Stomach (tissue), 9 donors: ENCODE measurements around the gene PLCG1. TPM values are rescaled to one million over a fixed set of nuclear protein-coding genes. Genes with fewer than 3 reads are reported as not detected.

Source experiments
- DNase-seq, 2 donors: peaks; one replicate each; pipeline versions ENCODE4 v3.0.0 to v3.0.0-alpha.2; 2013 to 2019
- H3K27ac ChIP-seq, 5 donors: fragments of 200-600 bp in 4 of 5; sonication (generic) in 4 of 5; one replicate each; pipeline ENCODE4 v1.5.1; 2013 to 2019; ENCODE audit warnings: mild to moderate bottlenecking in 1 of 5, moderate library complexity in 1 of 5
- H3K27me3 ChIP-seq, 3 donors: fragments of 200-600 bp; sonication (generic); one replicate each; pipeline ENCODE4 v1.5.1; 2017 to 2019; ENCODE audit warnings: mixed run types in 1 of 3
- H3K36me3 ChIP-seq, 4 donors: fragments of 200-600 bp; sonication (generic); 1 replicate in 3 of 4; 2 replicates in 1 of 4; pipeline ENCODE4 v1.5.1; 2016 to 2019
- H3K4me1 ChIP-seq, 4 donors: fragments of 200-600 bp; sonication (generic); one replicate each; pipeline ENCODE4 v1.5.1; 2016 to 2019
- H3K4me3 ChIP-seq, 4 donors: fragments of 200-600 bp; sonication (generic) in 3 of 4; one replicate each; pipeline ENCODE4 v1.5.1; 2016 to 2019; ENCODE audit warnings: mild to moderate bottlenecking in 1 of 4
- H3K9me3 ChIP-seq, 4 donors: fragments of 200-600 bp; sonication (generic); one replicate each; pipeline ENCODE4 v1.5.1; 2016 to 2019
- CTCF ChIP-seq, 7 experiments: fragments of 450-650 bp in 4 of 7; fragments of 200-600 bp in 3 of 7; sonication (generic) in 3 of 7; IDR thresholded peaks; one replicate each; pipeline ENCODE4 v1.5.1; 2016 to 2019; ENCODE audit warnings: antibody characterized with exemption in 7 of 7, control low read depth in 2 of 7, mild to moderate bottlenecking in 1 of 7
- EP300 ChIP-seq: sonication (generic); formaldehyde crosslinking; IDR thresholded peaks from one replicate; pipeline ENCODE4 v1.6.1; 2017; ENCODE audit warnings: antibody characterized with exemption
- POLR2A ChIP-seq, 4 donors: fragments of 450-650 bp; IDR thresholded peaks; one replicate each; pipeline ENCODE4 v1.6.1; 2016; ENCODE audit warnings: antibody characterized with exemption in 4 of 4, control low read depth in 2 of 4, mild to moderate bottlenecking in 1 of 4, moderate library complexity in 1 of 4
- POLR2AphosphoS5 ChIP-seq, 3 donors: sonication (generic); formaldehyde crosslinking; IDR thresholded peaks; one replicate each; pipeline ENCODE4 v1.6.1; 2016; ENCODE audit warnings: antibody characterized with exemption in 3 of 3
- WGBS, 5 donors: extraction: QIAGEN DNeasy Blood & Tissue Kit in 3 of 5; methylation state at CpG; one replicate each; pipeline versions ENCODE4 v1.1.5 to v1.1.7; 2013 to 2018; 5-methylcytosine and 5-hydroxymethylcytosine counted together
- intact Hi-C: fragments of 100-400 bp; cut with DNase I; formaldehyde crosslinking; loops from one replicate; pipeline ENCODE4 v1.15.1; 2023; ENCODE audit warnings: low total_unique reads
- polyA plus RNA-seq, 3 donors: library from polyadenylated mRNA; stranded (reverse); fragments of 200-250 nt; gene quantifications; one replicate each; pipeline ENCODE4 v1.2.3, GENCODE V29; 2013
- total RNA-seq, 5 donors: library from RNA; depleted of rRNA; stranded (reverse); fragments of >200 nt; gene quantifications; one replicate each; pipeline versions ENCODE4 v1.1.0 to v1.2.3, GENCODE V29; 2014 to 2016
- donor health status: healthy with polysubstance abuse.
- donor health status: Bipolar disorder and iron deficiency.
- donor health status: healthy.

Gene PLCG1
- total and polyA plus RNA-seq, 8 donors: 16.3 to 576 (median 56.0) TPM

GRCh38 chr20:41168281-41169161 lies 31.2 kb downstream of the PLCG1 start:
- 91 to 97% (median 94%) methylated on average over 4 to 10 of the region's 10 CpGs for WGBS, 5 donors
- Histone ChIP-seq H3K27ac (peak overlapping the region in 1 of 5 donors; percentile 8), H3K9me3 (no peaks in the 10 kb centered on the region), H3K27me3 (no peaks in the 10 kb centered on the region), H3K4me1 (peaks cover 12 to 22% (median 16%) of the 10 kb centered on the region in 4 donors), H3K36me3 (peaks cover 72 to 96% (median 95%) of the 10 kb centered on the region in 4 donors), H3K4me3 (no peak overlapping the region)
- intact Hi-C loops: no loop called here
- no peak for DNase-seq
- no peak for TF ChIP-seq POLR2A (IDR thresholded peaks at IDR 0.05)
- no peak for TF ChIP-seq POLR2AphosphoS5 (IDR thresholded peaks at IDR 0.05)
- TF ChIP-seq EP300: no peak
- TF ChIP-seq CTCF (IDR thresholded peaks at IDR 0.05): no peak

- intact Hi-C loops: no loop called here
- peaks cover 16 to 27% (median 21%) of the 10 kb centered on the region in 4 donors for H3K4me1 ChIP-seq
- peaks cover 72 to 96% (median 95%) of the 10 kb centered on the region in 4 donors for H3K36me3 ChIP-seq
- peak overlapping the region in 1 of 5 donors; percentile 69 for H3K27ac ChIP-seq
- H3K4me3 ChIP-seq: no peak overlapping the region
- TF ChIP-seq POLR2A (IDR thresholded peaks at IDR 0.05) (no peak), POLR2AphosphoS5 (IDR thresholded peaks at IDR 0.05) (no peak), CTCF (IDR thresholded peaks at IDR 0.05) (no peak), EP300 (no peak)
- H3K27me3 ChIP-seq: no peaks in the 10 kb centered on the region
- WGBS, 5 donors: 86 to 95% (median 91%) methylated on average over 2 to 9 of the region's 9 CpGs
- DNase-seq: no peak
- no peaks in the 10 kb centered on the region for H3K9me3 ChIP-seq
Observed at GRCh38 chr20:41169162-41169690, 31.9 kb downstream of the PLCG1 start.

GRCh38 chr20:41169791-41170351 lies 32.5 kb downstream of the PLCG1 start:
- no peak for DNase-seq
- H3K27ac ChIP-seq: peak overlapping the region in 3 of 5 donors; percentile 69 to 84 (median 83)
- intact Hi-C loops: loop anchor here (5.0 to 10.0 kb wide), 2 partner anchors 55 to 172 kb away; partner anchors contain the start of gene LPIN3
- H3K9me3 ChIP-seq: no peaks in the 10 kb centered on the region
- TF ChIP-seq POLR2A (IDR thresholded peaks at IDR 0.05) (no peak), CTCF (IDR thresholded peaks at IDR 0.05) (no peak), EP300 (no peak), POLR2AphosphoS5 (IDR thresholded peaks at IDR 0.05) (no peak)
- H3K36me3 ChIP-seq: peaks cover 71 to 96% (median 95%) of the 10 kb centered on the region in 4 donors
- no peak overlapping the region for H3K4me3 ChIP-seq
- 85 to 91% (median 89%) methylated on average over 11 to 14 of the region's 14 CpGs for WGBS, 5 donors
- H3K4me1 ChIP-seq: peaks cover 16 to 33% (median 26%) of the 10 kb centered on the region in 4 donors
- H3K27me3 ChIP-seq: no peaks in the 10 kb centered on the region

- Histone ChIP-seq H3K4me3 (no peak overlapping the region), H3K36me3 (peaks cover 64 to 96% (median 95%) of the 10 kb centered on the region in 4 donors), H3K27me3 (no peaks in the 10 kb centered on the region), H3K4me1 (peaks cover 16 to 40% (median 30%) of the 10 kb centered on the region in 4 donors), H3K9me3 (no peaks in the 10 kb centered on the region), H3K27ac (peak overlapping the region in 4 of 5 donors; percentile 69 to 84 (median 76))
- WGBS, 5 donors: 91 to 98% (median 92%) methylated on average over 6 of the region's 6 CpGs
- intact Hi-C loops: loop anchor here (5.0 to 10.0 kb wide), 2 partner anchors 54 to 172 kb away; partner anchors contain the start of gene LPIN3
- no peak for DNase-seq
- no peak for TF ChIP-seq CTCF (IDR thresholded peaks at IDR 0.05)
Observed at GRCh38 chr20:41170386-41171105, 33.2 kb downstream of the PLCG1 start.
